Small intestine (tissue), 7 donors: ENCODE data around the gene CPNE8. TPM values are rescaled to one million over a fixed set of nuclear protein-coding genes. Genes with fewer than 3 reads are reported as not detected.

Experiments
- DNase-seq, 2 donors: peaks; one replicate each; pipeline versions ENCODE4 v3.0.0 to v3.0.0-alpha.2; 2013
- FAIRE-seq: peaks from 2 replicates; lab custom pipeline; 2012; peaks lifted over from hg19 to GRCh38; lab: Jason Lieb, UNC
- H3K27ac ChIP-seq, 3 donors: one replicate each; pipeline ENCODE4 v1.5.1; 2013; ENCODE audit warnings: low read length in 2 of 3, mild to moderate bottlenecking in 2 of 3, control low read depth in 1 of 3, inconsistent platforms in 1 of 3, low read depth in 1 of 3, moderate library complexity in 1 of 3
- H3K27me3 ChIP-seq, 3 donors: one replicate each; pipeline ENCODE4 v1.6.1; 2013; ENCODE audit warnings: low read length in 3 of 3, inconsistent platforms in 1 of 3; ENCODE audit not compliant: control insufficient read depth in 3 of 3, insufficient read depth in 3 of 3
- H3K36me3 ChIP-seq, 3 donors: one replicate each; pipeline ENCODE4 v1.6.1; 2013; ENCODE audit warnings: low read length in 3 of 3, inconsistent platforms in 1 of 3, low read depth in 1 of 3, mild to moderate bottlenecking in 1 of 3, moderate library complexity in 1 of 3; ENCODE audit not compliant: control insufficient read depth in 3 of 3, insufficient read depth in 2 of 3
- H3K4me1 ChIP-seq, 3 donors: one replicate each; pipeline ENCODE4 v1.6.1; 2013; ENCODE audit warnings: low read length in 2 of 3, inconsistent platforms in 1 of 3, low read depth in 1 of 3, mild to moderate bottlenecking in 1 of 3, moderate library complexity in 1 of 3; ENCODE audit not compliant: control insufficient read depth in 3 of 3, insufficient read depth in 2 of 3
- H3K4me3 ChIP-seq, 3 donors: one replicate each; pipeline ENCODE4 v1.5.1; 2013; ENCODE audit warnings: low read length in 3 of 3, control low read depth in 1 of 3, inconsistent platforms in 1 of 3, low read depth in 1 of 3, mild to moderate bottlenecking in 1 of 3, moderate library complexity in 1 of 3
- H3K9me3 ChIP-seq, 2 donors: one replicate each; pipeline ENCODE4 v1.6.1; 2013; ENCODE audit warnings: low read depth in 1 of 2, low read length in 1 of 2; ENCODE audit not compliant: control insufficient read depth in 2 of 2, insufficient read depth in 1 of 2
- WGBS, 3 donors: extraction: QIAGEN DNeasy Blood & Tissue Kit; methylation state at CpG; one replicate each; pipeline ENCODE4 v1.1.7; 2013; 5-methylcytosine and 5-hydroxymethylcytosine counted together
- polyA plus RNA-seq, 4 donors: library from polyadenylated mRNA; stranded (reverse) in 3 of 4; unstranded in 1 of 4; fragments of 200-250 nt in 3 of 4; fragments of 120-200 nt in 1 of 4; gene quantifications; one replicate each; pipeline versions ENCODE4 v1.2.1 to v1.2.3, GENCODE V29; 2013
- donor health status: healthy with polysubstance abuse.
- donor health status: control.
- donor health status: control.
- donor health status: Bipolar disorder and iron deficiency.
- donor health status: healthy.

CPNE8 gene
- polyA plus RNA-seq, 4 donors, result 0.22 to 8.4 (median 3.1) TPM

- H3K9me3 ChIP-seq, result no peaks in the 10 kb centered on the region
- H3K4me1 ChIP-seq, result peaks cover 0 to 13% (median 0%) of the 10 kb centered on the region in 3 donors
- DNase-seq (no peak), FAIRE-seq (no peak)
- no peaks in the 10 kb centered on the region for H3K27me3 ChIP-seq
- 72 to 85% (median 84%) methylated on average over 5 of the region's 5 CpGs for WGBS, 3 donors
- no peaks in the 10 kb centered on the region for H3K36me3 ChIP-seq
- H3K27ac ChIP-seq, result no peak overlapping the region
- H3K4me3 ChIP-seq, result no peak overlapping the region
Observed at GRCh38 chr12:38889297-38889815, 16.0 kb downstream of the CPNE8 start.

- no peaks in the 10 kb centered on the region for H3K9me3 ChIP-seq
- H3K27me3 ChIP-seq, result no peaks in the 10 kb centered on the region
- no peak overlapping the region for H3K4me3 ChIP-seq
- H3K27ac ChIP-seq, result no peak overlapping the region
- H3K36me3 ChIP-seq, result no peaks in the 10 kb centered on the region
- WGBS, 3 donors, result 68 to 70% (median 69%) methylated on average over 1 of the region's 1 CpG
- peaks cover 0 to 6% (median 0%) of the 10 kb centered on the region in 3 donors for H3K4me1 ChIP-seq
- FAIRE-seq (no peak), DNase-seq (no peak)
Observed at GRCh38 chr12:38887770-38888169, 17.6 kb downstream of the CPNE8 start.

GRCh38 chr12:38886931-38887330 lies 18.5 kb downstream of the CPNE8 start:
- H3K9me3 ChIP-seq, result no peaks in the 10 kb centered on the region
- peaks cover 0 to 4% (median 0%) of the 10 kb centered on the region in 3 donors for H3K4me1 ChIP-seq
- no peak overlapping the region for H3K27ac ChIP-seq
- no peaks in the 10 kb centered on the region for H3K27me3 ChIP-seq
- no peak overlapping the region for H3K4me3 ChIP-seq
- DNase-seq (no peak), FAIRE-seq (no peak)
- WGBS, 3 donors, result 93 to 96% (median 95%) methylated on average over 1 of the region's 1 CpG
- H3K36me3 ChIP-seq, result no peaks in the 10 kb centered on the region

GRCh38 chr12:38886064-38886463 lies 19.3 kb downstream of the CPNE8 start:
- Histone ChIP-seq H3K27ac (no peak overlapping the region), H3K27me3 (no peaks in the 10 kb centered on the region), H3K9me3 (no peaks in the 10 kb centered on the region), H3K36me3 (no peaks in the 10 kb centered on the region), H3K4me1 (no peaks in the 10 kb centered on the region), H3K4me3 (no peak overlapping the region)
- FAIRE-seq (no peak), DNase-seq (peak in 1 of 2 donors; percentile 56)

- whole genome bisulfite sequencing, 3 donors, result 35 to 68% (median 39%) methylated on average over 3 of the region's 3 CpGs
- H3K4me1 ChIP-seq, result no peaks in the 10 kb centered on the region
- FAIRE-seq, result no peak
- H3K36me3 ChIP-seq, result no peaks in the 10 kb centered on the region
- H3K27ac ChIP-seq, result no peak overlapping the region
- H3K27me3 ChIP-seq, result no peaks in the 10 kb centered on the region
- DNase-seq, result no peak
- no peaks in the 10 kb centered on the region for H3K9me3 ChIP-seq
- H3K4me3 ChIP-seq, result no peak overlapping the region
Observed at GRCh38 chr12:38884666-38885065, 20.7 kb downstream of the CPNE8 start.

GRCh38 chr12:38883629-38884134 lies 21.7 kb downstream of the CPNE8 start:
- H3K27ac ChIP-seq, result no peak overlapping the region
- no peaks in the 10 kb centered on the region for H3K27me3 ChIP-seq
- FAIRE-seq, result no peak
- WGBS, 3 donors, result 75 to 89% (median 82%) methylated on average over 3 of the region's 3 CpGs
- H3K4me1 ChIP-seq, result no peaks in the 10 kb centered on the region
- no peaks in the 10 kb centered on the region for H3K36me3 ChIP-seq
- no peak for DNase-seq
- peaks cover 0 to 4% of the 10 kb centered on the region in 2 donors for H3K9me3 ChIP-seq
- no peak overlapping the region for H3K4me3 ChIP-seq

GRCh38 chr12:38880288-38880687 lies 25.1 kb downstream of the CPNE8 start:
- Histone ChIP-seq H3K4me1 (no peaks in the 10 kb centered on the region), H3K27me3 (no peaks in the 10 kb centered on the region), H3K4me3 (no peak overlapping the region), H3K36me3 (no peaks in the 10 kb centered on the region), H3K9me3 (peaks cover 0 to 4% of the 10 kb centered on the region in 2 donors), H3K27ac (no peak overlapping the region)
- 24 to 60% (median 35%) methylated on average over 3 of the region's 3 CpGs for WGBS, 3 donors
- DNase-seq, result peak in 1 of 2 donors; percentile 41
- no peak for FAIRE-seq

GRCh38 chr12:38878986-38879385 lies 26.4 kb downstream of the CPNE8 start:
- DNase-seq, result no peak
- no peak overlapping the region for H3K27ac ChIP-seq
- H3K9me3 ChIP-seq, result peaks cover 0 to 4% of the 10 kb centered on the region in 2 donors
- 92 to 94% (median 93%) methylated on average over 4 of the region's 4 CpGs for WGBS, 3 donors
- no peak for FAIRE-seq
- H3K36me3 ChIP-seq, result no peaks in the 10 kb centered on the region
- H3K4me1 ChIP-seq, result no peaks in the 10 kb centered on the region
- H3K27me3 ChIP-seq, result no peaks in the 10 kb centered on the region
- H3K4me3 ChIP-seq, result no peak overlapping the region

- Histone ChIP-seq H3K27me3 (no peaks in the 10 kb centered on the region), H3K27ac (no peak overlapping the region), H3K9me3 (peaks cover 0 to 4% of the 10 kb centered on the region in 2 donors), H3K4me3 (no peak overlapping the region), H3K4me1 (no peaks in the 10 kb centered on the region), H3K36me3 (no peaks in the 10 kb centered on the region)
- 84 to 94% (median 92%) methylated on average over 2 of the region's 2 CpGs for WGBS, 3 donors
- DNase-seq (no peak), FAIRE-seq (no peak)
Observed at GRCh38 chr12:38878333-38878705, 27.1 kb downstream of the CPNE8 start.
